MM.1S (cell line): ENCODE measurements around the gene UIMC1.

ENCODE experiments used
- DNase-seq: peaks from one replicate; pipeline ENCODE4 v3.0.0-alpha.2; 2015
- H2AFZ ChIP-seq: fragments of 300-600 bp; sonication (generic); 2 replicates; pipeline ENCODE4 v1.6.0; 2016; ENCODE audit warnings: antibody characterized with exemption, low read length
- H3F3A ChIP-seq: fragments of 300-600 bp; sonication (generic); 2 replicates; pipeline ENCODE4 v1.6.1; 2016; ENCODE audit warnings: mild to moderate bottlenecking, antibody characterized with exemption, low read length, moderate library complexity, mixed read lengths; ENCODE audit not compliant: insufficient read depth
- H3K27ac ChIP-seq: fragments of 300-600 bp; sonication (generic); 2 replicates; pipeline ENCODE4 v1.5.1; 2016; ENCODE audit warnings: mild to moderate bottlenecking, low read length
- H3K27me3 ChIP-seq: fragments of 300-600 bp; sonication (generic); replicated peaks from 2 replicates; pipeline ENCODE4 v1.6.0; 2016; ENCODE audit warnings: low read length; ENCODE audit not compliant: insufficient read depth
- H3K36me3 ChIP-seq: fragments of 300-600 bp; sonication (generic); replicated peaks from 2 replicates; pipeline ENCODE4 v1.6.1; 2016; ENCODE audit warnings: mild to moderate bottlenecking, low read length, mixed read lengths; ENCODE audit not compliant: insufficient read depth
- H3K4me1 ChIP-seq: fragments of 300-600 bp; sonication (generic); 2 replicates; pipeline ENCODE4 v1.6.1; 2016; ENCODE audit warnings: low read length, mixed read lengths
- H3K4me2 ChIP-seq: fragments of 300-600 bp; sonication (generic); 2 replicates; pipeline ENCODE4 v1.6.0; 2016; ENCODE audit warnings: low read depth, low read length
- H3K4me3 ChIP-seq: fragments of 300-600 bp; sonication (generic); 2 replicates; pipeline ENCODE4 v1.5.1; 2016; ENCODE audit warnings: low read length, mixed read lengths
- H3K79me2 ChIP-seq: fragments of 300-600 bp; sonication (generic); 2 replicates; pipeline ENCODE4 v1.6.1; 2016; ENCODE audit warnings: mixed run types, low read length, mixed read lengths
- H3K9ac ChIP-seq: fragments of 300-600 bp; sonication (generic); 2 replicates; pipeline ENCODE4 v1.6.1; 2016; ENCODE audit warnings: low read length, mixed read lengths
- H3K9me2 ChIP-seq: fragments of 300-600 bp; sonication (generic); replicated peaks from 2 replicates; pipeline ENCODE4 v1.6.1; 2016; ENCODE audit warnings: mild to moderate bottlenecking, low read length, mixed read lengths; ENCODE audit not compliant: insufficient read depth
- H3K9me3 ChIP-seq: fragments of 300-600 bp; sonication (generic); replicated peaks from 2 replicates; pipeline ENCODE4 v1.6.1; 2016; ENCODE audit warnings: mild to moderate bottlenecking, low read length, mixed read lengths; ENCODE audit not compliant: insufficient read depth
- H4K20me1 ChIP-seq: fragments of 300-600 bp; sonication (generic); 2 replicates; pipeline ENCODE4 v1.6.1; 2016; ENCODE audit warnings: mild to moderate bottlenecking, low read length, moderate library complexity, mixed read lengths; ENCODE audit not compliant: insufficient read depth
- EZH2 ChIP-seq: fragments of 300-600 bp; sonication (generic); optimal IDR thresholded peaks from 2 replicates; pipeline ENCODE3; 2017; ENCODE audit warnings: low read depth, mild to moderate bottlenecking, antibody characterized with exemption, low read length, mixed read lengths
- EZH2phosphoT487 ChIP-seq: fragments of 300-600 bp; sonication (generic); IDR thresholded peaks from 2 replicates; pipeline ENCODE4 v1.6.1; 2018; ENCODE audit warnings: antibody characterized with exemption, low read length
- TF ChIP-seq, protein P1 (sequence below): fragments of 300-600 bp; sonication (generic); IDR thresholded peaks from 2 replicates; pipeline ENCODE4 v1.5.1; 2016; ENCODE audit warnings: antibody characterized with exemption, low read length, mixed read lengths

The UIMC1 gene

DNA sequence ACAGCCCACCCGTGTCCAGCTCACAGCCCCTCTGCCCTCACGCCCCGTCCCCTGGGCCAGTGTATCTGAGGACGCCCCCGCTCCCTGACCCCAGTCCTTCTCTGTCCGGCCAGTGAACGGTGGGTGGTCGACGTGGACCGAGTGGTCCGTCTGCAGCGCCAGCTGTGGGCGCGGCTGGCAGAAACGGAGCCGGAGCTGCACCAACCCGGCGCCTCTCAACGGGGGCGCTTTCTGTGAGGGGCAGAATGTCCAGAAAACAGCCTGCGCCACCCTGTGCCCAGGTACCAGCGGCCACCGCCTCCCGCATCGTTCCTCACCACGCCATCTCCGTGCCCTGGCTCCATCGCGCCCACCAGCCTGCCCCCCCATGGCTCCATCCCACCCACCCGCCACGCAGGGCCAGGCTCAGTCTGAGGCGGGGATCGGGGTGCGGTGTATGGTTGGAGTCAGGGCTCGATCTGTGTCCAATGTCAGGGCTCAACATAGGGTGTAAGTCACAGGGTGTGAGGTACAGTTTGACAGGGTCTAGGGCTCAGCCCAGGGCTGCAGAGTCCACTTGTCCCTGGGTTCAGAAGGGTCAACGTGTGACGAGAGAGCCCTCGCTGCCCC is 137.0 kb downstream of the UIMC1 start:
- Histone ChIP-seq H3K4me3 (no peak overlapping the region), H3K4me2 (no peak overlapping the region), H3K36me3 (no peaks in the 10 kb centered on the region), H3K79me2 (no peaks in the 10 kb centered on the region), H3K4me1 (no peaks in the 10 kb centered on the region), H3K27ac (no peak overlapping the region), H3K9me2 (no peaks in the 10 kb centered on the region), H3K9ac (no peak overlapping the region), H3F3A (no peaks in the 10 kb centered on the region), H3K9me3 (no peaks in the 10 kb centered on the region), H3K27me3 (peaks cover 70% of the 10 kb centered on the region), H4K20me1 (no peaks in the 10 kb centered on the region), H2AFZ (no peak overlapping the region)
- no peak for DNase-seq
- no peak for TF ChIP-seq EZH2
- TF ChIP-seq, protein P1, sequence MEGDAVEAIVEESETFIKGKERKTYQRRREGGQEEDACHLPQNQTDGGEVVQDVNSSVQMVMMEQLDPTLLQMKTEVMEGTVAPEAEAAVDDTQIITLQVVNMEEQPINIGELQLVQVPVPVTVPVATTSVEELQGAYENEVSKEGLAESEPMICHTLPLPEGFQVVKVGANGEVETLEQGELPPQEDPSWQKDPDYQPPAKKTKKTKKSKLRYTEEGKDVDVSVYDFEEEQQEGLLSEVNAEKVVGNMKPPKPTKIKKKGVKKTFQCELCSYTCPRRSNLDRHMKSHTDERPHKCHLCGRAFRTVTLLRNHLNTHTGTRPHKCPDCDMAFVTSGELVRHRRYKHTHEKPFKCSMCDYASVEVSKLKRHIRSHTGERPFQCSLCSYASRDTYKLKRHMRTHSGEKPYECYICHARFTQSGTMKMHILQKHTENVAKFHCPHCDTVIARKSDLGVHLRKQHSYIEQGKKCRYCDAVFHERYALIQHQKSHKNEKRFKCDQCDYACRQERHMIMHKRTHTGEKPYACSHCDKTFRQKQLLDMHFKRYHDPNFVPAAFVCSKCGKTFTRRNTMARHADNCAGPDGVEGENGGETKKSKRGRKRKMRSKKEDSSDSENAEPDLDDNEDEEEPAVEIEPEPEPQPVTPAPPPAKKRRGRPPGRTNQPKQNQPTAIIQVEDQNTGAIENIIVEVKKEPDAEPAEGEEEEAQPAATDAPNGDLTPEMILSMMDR: no peak

DNA sequence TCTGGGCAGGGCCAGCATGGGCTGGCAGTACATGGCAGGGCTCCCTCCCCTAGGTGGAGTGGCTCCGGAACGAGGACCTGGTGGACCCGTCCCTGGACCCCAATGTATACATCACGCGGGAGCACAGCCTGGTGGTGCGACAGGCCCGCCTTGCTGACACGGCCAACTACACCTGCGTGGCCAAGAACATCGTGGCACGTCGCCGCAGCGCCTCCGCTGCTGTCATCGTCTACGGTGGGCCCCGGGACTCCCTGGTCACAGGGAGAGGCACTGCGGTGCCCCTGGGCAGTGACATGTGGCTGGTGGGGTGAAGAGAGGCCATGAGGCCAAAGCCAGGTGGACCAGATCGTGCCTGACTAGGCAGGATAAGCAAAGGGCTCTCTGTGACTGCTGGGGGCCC is 137.8 kb downstream of the UIMC1 start:
- no peaks in the 10 kb centered on the region for H3K9me3 ChIP-seq
- no peak overlapping the region for H2AFZ ChIP-seq
- no peak overlapping the region for H3K27ac ChIP-seq
- no peak overlapping the region for H3K4me2 ChIP-seq
- H3K4me3 ChIP-seq: no peak overlapping the region
- H3K79me2 ChIP-seq: no peaks in the 10 kb centered on the region
- H3K27me3 ChIP-seq: peaks cover 70% of the 10 kb centered on the region
- H3K9me2 ChIP-seq: no peaks in the 10 kb centered on the region
- H3K36me3 ChIP-seq: no peaks in the 10 kb centered on the region
- no peak overlapping the region for H3K9ac ChIP-seq
- no peaks in the 10 kb centered on the region for H3F3A ChIP-seq
- TF ChIP-seq EZH2phosphoT487 (no peak), EZH2 (no peak)
- TF ChIP-seq, protein P1: no peak
- H4K20me1 ChIP-seq: no peaks in the 10 kb centered on the region
- no peak for DNase-seq
- no peaks in the 10 kb centered on the region for H3K4me1 ChIP-seq

DNA sequence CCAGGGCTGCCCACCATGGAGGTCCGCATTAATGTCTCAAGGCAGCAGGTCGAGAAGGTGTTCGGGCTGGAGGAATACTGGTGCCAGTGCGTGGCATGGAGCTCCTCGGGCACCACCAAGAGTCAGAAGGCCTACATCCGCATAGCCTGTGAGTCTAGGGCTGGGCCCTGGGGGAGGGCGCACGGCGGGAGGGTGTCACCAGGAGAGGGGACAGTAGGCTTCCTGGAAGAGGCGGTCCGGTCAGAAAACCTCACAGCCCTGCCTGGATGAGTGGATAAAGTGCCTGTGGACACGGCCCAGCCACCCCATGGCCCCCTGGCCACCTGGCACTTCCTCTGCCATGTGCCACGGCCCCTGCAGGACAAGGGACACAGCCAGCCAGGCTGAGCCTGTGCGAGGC is 138.5 kb downstream of the UIMC1 start:
- no peak for DNase-seq
- Histone ChIP-seq H3K36me3 (no peaks in the 10 kb centered on the region), H3K4me3 (no peak overlapping the region), H3K4me1 (no peaks in the 10 kb centered on the region), H3F3A (no peaks in the 10 kb centered on the region), H4K20me1 (no peaks in the 10 kb centered on the region), H3K79me2 (no peaks in the 10 kb centered on the region), H3K9ac (no peak overlapping the region), H3K9me2 (no peaks in the 10 kb centered on the region), H2AFZ (no peak overlapping the region), H3K4me2 (no peak overlapping the region), H3K27ac (no peak overlapping the region), H3K9me3 (no peaks in the 10 kb centered on the region), H3K27me3 (peaks cover 68% of the 10 kb centered on the region)
- TF ChIP-seq EZH2phosphoT487: no peak
- TF ChIP-seq, protein P1: no peak
- TF ChIP-seq EZH2: no peak
